Colonic mucosa (tissue), 4 donors: ENCODE data around the gene MYO9A. TPM values are rescaled to one million over a fixed set of nuclear protein-coding genes. Genes with fewer than 3 reads are reported as not detected.
"Not testable (repeated sequence)": the region's sequence is repeated elsewhere in the genome, so short reads cannot be mapped to it uniquely, and the experiment has no call there.

ENCODE experiments used
- DNase-seq: peaks from one replicate; pipeline ENCODE4 v3.0.0-alpha.2; 2020
- H3K27ac ChIP-seq: fragments of 200-600 bp; one replicate; pipeline ENCODE4 v1.8.0; 2021
- H3K27me3 ChIP-seq: fragments of 200-600 bp; one replicate; pipeline ENCODE4 v1.8.0; 2021
- H3K36me3 ChIP-seq: fragments of 200-600 bp; one replicate; pipeline ENCODE4 v1.8.0; 2021
- H3K4me1 ChIP-seq: fragments of 200-600 bp; one replicate; pipeline ENCODE4 v1.8.0; 2021; ENCODE audit warnings: mild to moderate bottlenecking
- H3K4me3 ChIP-seq: fragments of 200-600 bp; one replicate; pipeline ENCODE4 v1.8.0; 2021
- H3K9ac ChIP-seq, 2 donors: one replicate each; pipeline ENCODE4 v1.7.0; 2013; ENCODE audit warnings: control low read depth in 2 of 2, low read depth in 2 of 2, low read length in 2 of 2
- H3K9me3 ChIP-seq: fragments of 200-600 bp; one replicate; pipeline ENCODE4 v1.8.0; 2021
- intact Hi-C: fragments of 100-400 bp; cut with DNase I; formaldehyde crosslinking; loops from one replicate; pipeline ENCODE4 v1.14.1; 2022
- total RNA-seq, 2 donors: library from RNA; stranded (reverse); fragmentation: NEBNext Ultra II Directional in 1 of 2; extraction: Animal tissue kit (Norgen Biotek cat#: 25700) in 1 of 2; gene quantifications; one replicate each; pipeline ENCODE4 v1.2.1, GENCODE V29; 2021
- TF ChIP-seq, protein P1 (sequence below): fragments of 200-600 bp; IDR thresholded peaks from one replicate; pipeline ENCODE4 v1.8.0; 2022; ENCODE audit warnings: antibody characterized with exemption, mild to moderate bottlenecking
- donor health status: healthy.
- donor health status: DM: no; HTN: no; CAD: no.
- donor health status: DM: no; HTN: no; CAD: no.

The MYO9A gene
- total RNA-seq, 2 donors from 2014 or later, result 27.5 to 34.3 TPM

DNA sequence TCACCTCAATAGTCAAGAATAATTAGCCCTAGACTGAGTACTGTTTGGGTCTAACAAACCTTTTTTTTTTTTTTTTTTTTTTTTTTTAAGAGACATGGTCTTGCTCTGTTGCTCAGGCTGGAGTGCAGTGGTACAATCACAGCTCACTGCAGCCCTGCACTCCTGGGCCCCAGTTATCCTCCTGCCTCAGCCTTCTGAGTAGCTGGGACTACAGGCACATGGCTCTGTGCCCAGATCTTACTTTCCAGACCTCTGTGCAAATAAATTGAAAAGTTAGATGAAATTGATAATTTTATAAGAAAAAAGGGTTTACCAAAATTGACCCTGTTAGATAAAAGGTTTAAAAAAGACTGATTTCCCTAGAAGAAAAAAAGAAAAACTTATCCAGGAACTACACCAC is 228.6 kb downstream of the MYO9A start:
- no peak overlapping the region for H3K9ac ChIP-seq
- H3K4me3 ChIP-seq, result no peak overlapping the region
- H3K27me3 ChIP-seq, result no peaks in the 10 kb centered on the region
- no peaks in the 10 kb centered on the region for H3K9me3 ChIP-seq
- TF ChIP-seq, protein P1, sequence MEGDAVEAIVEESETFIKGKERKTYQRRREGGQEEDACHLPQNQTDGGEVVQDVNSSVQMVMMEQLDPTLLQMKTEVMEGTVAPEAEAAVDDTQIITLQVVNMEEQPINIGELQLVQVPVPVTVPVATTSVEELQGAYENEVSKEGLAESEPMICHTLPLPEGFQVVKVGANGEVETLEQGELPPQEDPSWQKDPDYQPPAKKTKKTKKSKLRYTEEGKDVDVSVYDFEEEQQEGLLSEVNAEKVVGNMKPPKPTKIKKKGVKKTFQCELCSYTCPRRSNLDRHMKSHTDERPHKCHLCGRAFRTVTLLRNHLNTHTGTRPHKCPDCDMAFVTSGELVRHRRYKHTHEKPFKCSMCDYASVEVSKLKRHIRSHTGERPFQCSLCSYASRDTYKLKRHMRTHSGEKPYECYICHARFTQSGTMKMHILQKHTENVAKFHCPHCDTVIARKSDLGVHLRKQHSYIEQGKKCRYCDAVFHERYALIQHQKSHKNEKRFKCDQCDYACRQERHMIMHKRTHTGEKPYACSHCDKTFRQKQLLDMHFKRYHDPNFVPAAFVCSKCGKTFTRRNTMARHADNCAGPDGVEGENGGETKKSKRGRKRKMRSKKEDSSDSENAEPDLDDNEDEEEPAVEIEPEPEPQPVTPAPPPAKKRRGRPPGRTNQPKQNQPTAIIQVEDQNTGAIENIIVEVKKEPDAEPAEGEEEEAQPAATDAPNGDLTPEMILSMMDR, result no peak
- no peaks in the 10 kb centered on the region for H3K36me3 ChIP-seq
- no peak for DNase-seq
- no peaks in the 10 kb centered on the region for H3K4me1 ChIP-seq
- intact Hi-C loops, result no loop called here
- H3K27ac ChIP-seq, result no peak overlapping the region

DNA sequence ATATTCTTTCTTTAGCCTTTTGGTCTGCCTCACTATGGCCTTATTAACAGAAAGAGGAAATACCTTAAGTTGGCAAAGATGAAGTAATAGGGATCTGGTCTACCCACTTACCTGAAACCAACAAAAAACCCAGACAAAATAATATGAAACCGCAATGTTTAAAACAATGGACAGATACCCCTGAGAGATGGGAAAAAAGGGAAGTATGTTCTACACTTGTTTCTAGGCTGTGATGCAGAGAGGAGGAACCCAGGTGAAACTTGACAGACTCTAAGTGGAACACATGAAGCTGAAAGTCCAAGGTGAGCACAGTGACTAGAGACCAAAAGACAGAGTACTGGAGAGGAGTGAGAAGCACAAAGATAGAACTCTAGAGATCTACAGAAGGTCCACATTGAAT is 229.2 kb downstream of the MYO9A start:
- Histone ChIP-seq H3K9ac (no peak overlapping the region), H3K27me3 (no peaks in the 10 kb centered on the region), H3K9me3 (no peaks in the 10 kb centered on the region), H3K27ac (no peak overlapping the region), H3K4me1 (no peaks in the 10 kb centered on the region), H3K36me3 (no peaks in the 10 kb centered on the region), H3K4me3 (no peak overlapping the region)
- DNase-seq, result no peak
- TF ChIP-seq, protein P1, result no peak
- intact Hi-C loops, result no loop called here

DNA sequence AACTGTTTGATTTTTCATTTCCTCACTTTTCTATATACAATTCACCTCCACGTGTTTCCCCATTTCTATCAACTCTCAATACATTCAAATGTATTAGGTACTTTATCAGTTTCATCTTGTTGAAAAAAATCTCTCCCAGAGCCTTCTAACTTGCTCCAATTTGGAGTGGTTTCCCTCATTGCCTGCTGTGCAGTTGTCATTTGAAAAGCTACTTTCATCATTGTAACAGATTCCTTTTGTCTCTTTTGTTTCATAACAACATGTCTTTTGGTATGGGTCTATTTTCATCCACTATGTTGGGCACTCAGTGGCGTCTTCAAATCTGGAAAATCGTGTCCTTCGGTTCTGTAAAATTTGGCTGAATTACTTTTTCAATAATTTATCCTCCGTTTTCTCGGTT is 232.6 kb downstream of the MYO9A start:
- Histone ChIP-seq H3K4me1 (no peaks in the 10 kb centered on the region), H3K9me3 (no peaks in the 10 kb centered on the region), H3K9ac (no peak overlapping the region), H3K27me3 (no peaks in the 10 kb centered on the region), H3K4me3 (no peak overlapping the region), H3K27ac (no peak overlapping the region), H3K36me3 (no peaks in the 10 kb centered on the region)
- TF ChIP-seq, protein P1, result no peak
- intact Hi-C loops, result no loop called here
- no peak for DNase-seq

DNA sequence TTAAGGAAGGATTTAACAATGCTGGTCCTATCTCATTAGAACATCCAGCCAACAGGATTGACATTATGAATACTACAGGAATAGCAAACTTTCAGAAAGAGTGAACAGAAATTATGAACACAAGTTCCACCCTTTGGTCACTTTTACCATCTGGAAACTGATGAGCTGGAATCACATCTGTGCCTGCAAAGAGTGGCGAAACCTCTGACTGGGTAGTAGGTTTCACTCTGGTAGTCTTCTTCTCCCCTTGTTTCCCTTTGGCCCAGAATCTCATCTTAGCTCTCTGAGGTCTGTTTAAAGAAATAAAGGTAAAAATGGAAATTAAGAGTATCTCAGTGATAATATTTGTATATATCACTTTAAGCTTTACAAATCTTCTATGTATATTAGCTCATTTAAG is 234.5 kb downstream of the MYO9A start:
- no peaks in the 10 kb centered on the region for H3K4me1 ChIP-seq
- intact Hi-C loops, result no loop called here
- TF ChIP-seq, protein P1, result no peak

DNA sequence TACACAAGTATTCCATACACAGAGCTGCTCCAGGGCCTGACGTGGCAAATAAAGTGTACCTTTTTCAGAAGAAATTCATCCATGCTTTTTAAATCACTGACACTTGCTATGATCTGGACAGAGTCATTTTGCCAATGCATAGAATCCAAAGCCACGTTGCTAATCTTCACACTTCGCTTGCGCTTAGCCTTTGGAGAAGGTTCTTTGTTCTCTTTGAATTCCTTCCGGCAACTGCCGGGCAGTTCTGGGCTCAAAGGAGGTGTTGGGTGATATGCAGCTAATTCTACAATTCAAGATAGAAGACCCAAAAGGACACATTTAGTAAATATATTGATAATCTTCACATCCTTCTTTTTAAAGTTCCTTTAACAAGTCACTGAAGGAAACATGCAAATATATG is 237.7 kb downstream of the MYO9A start:
- H3K4me3 ChIP-seq, result no peak overlapping the region
- H3K4me1 ChIP-seq, result no peaks in the 10 kb centered on the region
- H3K27ac ChIP-seq, result no peak overlapping the region
- no peak for DNase-seq
- H3K9ac ChIP-seq, result no peak overlapping the region
- no peaks in the 10 kb centered on the region for H3K9me3 ChIP-seq
- H3K36me3 ChIP-seq, result no peaks in the 10 kb centered on the region
- no peaks in the 10 kb centered on the region for H3K27me3 ChIP-seq
- intact Hi-C loops, result no loop called here
- TF ChIP-seq, protein P1, result no peak

More for the DNA sequence above, 234.5 kb downstream of the MYO9A start:
- no peak for DNase-seq
- Histone ChIP-seq H3K9me3 (no peaks in the 10 kb centered on the region), H3K27ac (no peak overlapping the region), H3K4me3 (no peak overlapping the region), H3K36me3 (no peaks in the 10 kb centered on the region), H3K27me3 (no peaks in the 10 kb centered on the region), H3K9ac (no peak overlapping the region)

DNA sequence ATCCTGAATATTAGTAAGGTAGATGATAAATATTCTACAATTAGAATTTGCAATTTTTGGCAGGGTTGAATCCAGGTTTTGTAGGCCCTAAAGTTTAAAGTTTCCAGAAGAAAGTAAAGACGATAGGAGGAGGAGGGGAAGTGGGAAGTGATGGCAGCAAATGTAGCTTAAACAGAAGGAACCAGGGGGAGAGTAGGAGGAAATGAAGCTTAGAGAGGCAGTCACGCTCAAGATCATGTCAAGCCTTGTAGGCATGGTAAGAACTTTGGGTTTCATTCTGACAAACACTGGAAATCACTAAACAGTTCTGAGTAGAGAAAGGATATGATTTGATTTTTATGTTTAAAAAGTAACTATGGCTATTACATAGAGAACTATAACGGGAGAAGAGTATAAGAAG is 243.7 kb downstream of the MYO9A start:
- H3K27ac ChIP-seq, result no peak overlapping the region
- no peak overlapping the region for H3K9ac ChIP-seq
- no peaks in the 10 kb centered on the region for H3K4me1 ChIP-seq
- intact Hi-C loops, result no loop called here
- no peak overlapping the region for H3K4me3 ChIP-seq
- H3K27me3 ChIP-seq, result no peaks in the 10 kb centered on the region
- TF ChIP-seq, protein P1, result no peak
- H3K36me3 ChIP-seq, result no peaks in the 10 kb centered on the region
- no peaks in the 10 kb centered on the region for H3K9me3 ChIP-seq
- no peak for DNase-seq

DNA sequence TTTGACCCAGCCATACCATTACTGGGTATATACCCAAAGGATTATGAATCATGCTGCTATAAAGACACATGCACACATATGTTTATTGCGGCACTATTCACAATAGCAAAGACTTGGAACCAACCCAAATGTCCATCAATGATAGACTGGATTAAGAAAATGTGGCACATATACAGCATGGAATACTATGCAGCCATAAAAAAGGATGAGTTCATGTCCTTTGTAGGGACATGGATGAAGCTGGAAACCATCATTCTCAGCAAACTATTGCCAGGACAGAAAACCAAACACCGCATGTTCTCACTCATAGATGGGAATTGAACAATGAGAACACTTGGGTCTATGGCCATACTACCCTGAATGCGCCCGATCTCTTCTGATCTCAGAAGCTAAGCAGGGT is 259.7 kb downstream of the MYO9A start:
- H3K27me3 ChIP-seq, DNase-seq, H3K9me3 ChIP-seq, H3K4me1 ChIP-seq, intact Hi-C loops, H3K9ac ChIP-seq, H3K4me3 ChIP-seq, H3K27ac ChIP-seq, H3K36me3 ChIP-seq: not testable (repeated sequence)
